T-helper 22 cell (primary cell): ENCODE measurements around the gene FLT3.
"Not testable (repeated sequence)": the region's sequence is repeated elsewhere in the genome, so short reads cannot be mapped to it uniquely, and the experiment has no call there.

ENCODE experiments used
- DNase-seq: peaks from one replicate; pipeline ENCODE4 v3.0.0-alpha.2; 2020; ENCODE audit warnings: low read depth

The FLT3 gene

GRCh38 chr13:28044608-28045007, 55.8 kb downstream of the FLT3 start:
- DNase-seq = no peak

DNA sequence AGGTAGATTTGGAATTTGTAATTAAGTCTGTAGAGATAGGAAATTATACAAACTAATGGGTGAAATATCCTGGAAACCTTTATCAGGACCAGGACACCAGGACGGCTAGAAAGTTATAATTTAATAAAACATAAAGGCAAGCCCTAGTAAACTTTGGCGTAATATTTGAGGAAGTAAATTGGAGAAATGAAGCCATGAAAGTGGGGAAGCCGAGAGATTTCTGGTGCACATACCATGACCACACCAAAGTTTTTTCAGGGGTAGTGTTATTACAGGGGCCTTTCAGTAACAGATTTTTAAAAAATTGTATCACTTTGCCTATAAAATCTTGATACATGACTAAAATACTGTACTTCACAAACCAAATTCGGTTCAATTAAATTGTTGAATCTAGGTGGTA, 57.2 kb downstream of the FLT3 start:
- DNase-seq = no peak

- no peak for DNase-seq
These were observed 58.9 kb downstream of the FLT3 start for GRCh38 chr13:28041501-28041900.

GRCh38 chr13:28041031-28041461, 59.3 kb downstream of the FLT3 start:
- DNase-seq = no peak

DNA sequence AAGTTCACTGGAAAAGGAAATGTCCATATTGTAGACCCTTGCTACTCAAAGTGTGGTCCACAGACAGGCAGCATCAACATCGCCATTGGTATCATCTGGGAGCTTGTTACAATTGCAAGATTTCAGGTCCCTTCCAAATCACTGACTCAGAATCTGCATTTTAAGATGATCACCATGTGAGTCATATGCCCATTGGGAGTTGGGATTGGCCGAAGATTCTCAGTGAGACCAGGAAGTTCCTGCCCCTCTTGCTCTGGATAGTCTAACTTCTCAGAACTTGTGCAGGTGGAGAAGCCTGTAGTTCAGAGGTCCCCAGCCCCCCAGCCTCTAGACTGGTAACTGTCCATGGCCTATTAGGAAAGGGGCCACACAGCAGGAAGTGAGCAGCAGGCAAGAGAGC, 63.0 kb downstream of the FLT3 start:
- no peak for DNase-seq

- no peak for DNase-seq
These were observed 65.1 kb downstream of the FLT3 start for GRCh38 chr13:28035146-28035782.

DNA sequence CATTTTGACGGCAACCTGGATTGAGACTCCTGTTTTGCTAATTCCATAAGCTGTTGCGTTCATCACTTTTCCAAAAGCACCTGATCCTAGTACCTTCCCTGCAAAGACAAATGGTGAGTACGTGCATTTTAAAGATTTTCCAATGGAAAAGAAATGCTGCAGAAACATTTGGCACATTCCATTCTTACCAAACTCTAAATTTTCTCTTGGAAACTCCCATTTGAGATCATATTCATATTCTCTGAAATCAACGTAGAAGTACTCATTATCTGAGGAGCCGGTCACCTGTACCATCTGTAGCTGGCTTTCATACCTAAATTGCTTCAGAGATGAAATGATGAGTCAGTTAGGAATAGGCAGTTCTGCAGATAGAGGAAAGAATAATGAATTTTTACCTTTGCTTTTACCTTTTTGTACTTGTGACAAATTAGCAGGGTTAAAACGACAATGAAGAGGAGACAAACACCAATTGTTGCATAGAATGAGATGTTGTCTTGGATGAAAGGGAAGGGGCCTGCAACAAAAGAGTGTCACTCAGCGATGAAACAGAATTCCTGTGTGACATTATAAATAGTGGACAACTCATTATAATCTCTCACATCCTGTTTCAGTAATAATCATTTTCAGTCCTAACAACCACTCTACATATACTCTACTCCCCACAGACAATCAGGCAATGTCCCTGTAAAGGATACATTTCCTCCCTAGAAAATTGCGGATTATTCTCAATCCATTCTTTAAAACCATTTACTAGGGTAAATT, 66.3 kb downstream of the FLT3 start:
- DNase-seq = no peak

DNA sequence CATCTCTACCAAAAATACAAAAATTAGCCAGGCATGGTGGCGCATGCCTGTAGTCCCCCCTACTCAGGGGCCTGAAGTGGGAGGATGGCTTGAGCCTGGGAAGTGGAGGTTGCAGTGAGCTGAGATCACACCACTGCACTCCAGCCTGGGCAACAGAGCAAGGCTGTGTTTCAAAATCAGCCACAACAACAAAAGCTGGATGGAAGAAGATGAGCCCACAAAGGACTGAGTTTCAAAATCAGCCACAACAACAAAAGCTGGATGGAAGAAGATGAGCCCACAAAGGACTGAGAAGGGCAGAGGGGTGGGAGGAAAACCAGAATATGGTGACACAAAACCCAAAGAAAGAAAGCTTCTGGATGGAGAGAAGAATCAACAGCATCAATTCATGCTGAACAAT, 67.9 kb downstream of the FLT3 start:
- not testable (repeated sequence) for DNase-seq

- DNase-seq = no peak
These were observed 68.5 kb downstream of the FLT3 start for GRCh38 chr13:28031896-28032288.

DNA sequence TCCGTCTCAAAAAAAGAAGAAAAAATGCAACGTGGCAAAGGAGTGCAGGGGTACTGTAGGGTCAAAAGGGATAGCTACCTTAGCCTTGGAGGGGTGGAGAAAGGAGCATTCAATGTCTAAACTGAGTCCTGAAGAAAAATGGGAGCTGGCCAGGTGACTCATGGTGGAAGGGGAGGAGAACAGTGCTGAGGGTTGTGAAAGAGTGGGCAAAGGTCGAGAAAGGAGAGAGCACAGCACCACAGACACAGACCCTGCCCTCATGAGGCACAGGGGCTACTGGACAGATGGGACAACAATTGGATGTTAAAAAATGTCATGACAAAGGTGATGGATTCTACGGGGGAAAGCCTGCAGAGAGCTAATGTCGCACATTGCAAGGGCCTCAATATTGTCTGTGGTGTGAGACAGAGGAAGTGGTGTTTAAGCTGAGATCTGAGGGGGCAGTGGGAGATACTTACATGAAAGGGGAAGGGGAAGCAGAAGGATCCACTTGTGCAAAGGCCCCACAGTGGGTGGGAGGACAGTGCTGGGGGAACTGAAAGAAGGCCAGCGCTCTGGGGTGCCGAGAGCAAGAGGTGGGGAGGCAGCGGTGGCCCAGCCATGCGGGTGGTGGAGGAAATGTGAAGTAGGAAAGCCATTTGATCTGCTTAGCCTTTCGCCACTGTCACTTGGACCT, 69.0 kb downstream of the FLT3 start:
- no peak for DNase-seq

DNA sequence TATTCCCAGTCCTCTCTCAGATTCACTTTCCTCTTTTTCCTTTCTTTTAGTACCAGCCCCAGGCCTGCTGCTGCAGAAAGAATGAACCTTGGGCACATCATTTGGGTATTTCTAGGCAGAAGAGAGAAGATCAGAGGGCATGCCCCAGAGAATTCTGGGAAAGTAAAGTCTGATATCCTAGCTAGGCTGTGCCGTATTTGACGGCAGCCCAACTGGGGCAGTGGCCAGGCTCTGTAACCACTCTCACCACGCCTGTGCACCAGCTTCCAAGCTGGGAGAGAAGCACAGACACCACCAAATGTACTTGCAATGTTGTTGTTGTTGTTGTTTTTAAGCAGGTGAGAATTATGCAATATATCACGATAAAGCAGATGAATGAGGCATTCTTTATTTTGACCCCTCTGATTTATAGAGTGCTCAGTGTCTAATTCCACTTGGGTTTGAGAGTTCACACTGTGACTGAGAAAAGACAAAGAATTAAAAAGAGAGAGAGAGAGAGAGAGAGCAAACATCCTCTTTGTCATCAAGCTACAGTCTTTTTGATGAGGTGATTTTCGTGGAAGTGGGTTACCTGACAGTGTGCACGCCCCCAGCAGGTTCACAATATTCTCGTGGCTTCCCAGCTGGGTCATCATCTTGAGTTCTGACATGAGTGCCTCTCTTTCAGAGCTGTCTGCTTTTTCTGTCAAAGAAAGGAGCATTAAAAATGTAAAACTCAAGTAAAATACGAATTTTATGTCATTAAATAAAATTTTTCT, 72.6 kb downstream of the FLT3 start:
- no peak for DNase-seq

DNA sequence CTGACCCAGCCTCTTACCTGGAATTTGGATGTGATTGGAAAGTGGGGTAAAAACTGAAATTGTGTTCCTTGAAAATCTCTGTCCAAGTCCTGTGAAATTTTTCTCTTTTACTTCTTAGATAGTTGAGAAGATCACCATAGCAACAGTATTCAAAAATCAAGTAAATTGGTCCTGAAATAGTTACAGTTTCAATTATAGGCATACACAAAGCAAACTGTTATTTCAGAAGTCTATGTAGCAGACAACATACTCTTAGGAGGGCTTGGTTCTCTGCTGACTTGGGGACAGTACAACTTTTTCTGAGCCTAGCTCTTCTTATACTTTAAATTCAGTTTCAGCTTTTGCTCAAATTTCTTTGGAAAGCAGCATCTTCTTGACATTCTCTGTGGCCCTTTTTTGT, 73.3 kb downstream of the FLT3 start:
- no peak for DNase-seq

GRCh38 chr13:28026508-28026907, 73.9 kb downstream of the FLT3 start:
- no peak for DNase-seq

DNA sequence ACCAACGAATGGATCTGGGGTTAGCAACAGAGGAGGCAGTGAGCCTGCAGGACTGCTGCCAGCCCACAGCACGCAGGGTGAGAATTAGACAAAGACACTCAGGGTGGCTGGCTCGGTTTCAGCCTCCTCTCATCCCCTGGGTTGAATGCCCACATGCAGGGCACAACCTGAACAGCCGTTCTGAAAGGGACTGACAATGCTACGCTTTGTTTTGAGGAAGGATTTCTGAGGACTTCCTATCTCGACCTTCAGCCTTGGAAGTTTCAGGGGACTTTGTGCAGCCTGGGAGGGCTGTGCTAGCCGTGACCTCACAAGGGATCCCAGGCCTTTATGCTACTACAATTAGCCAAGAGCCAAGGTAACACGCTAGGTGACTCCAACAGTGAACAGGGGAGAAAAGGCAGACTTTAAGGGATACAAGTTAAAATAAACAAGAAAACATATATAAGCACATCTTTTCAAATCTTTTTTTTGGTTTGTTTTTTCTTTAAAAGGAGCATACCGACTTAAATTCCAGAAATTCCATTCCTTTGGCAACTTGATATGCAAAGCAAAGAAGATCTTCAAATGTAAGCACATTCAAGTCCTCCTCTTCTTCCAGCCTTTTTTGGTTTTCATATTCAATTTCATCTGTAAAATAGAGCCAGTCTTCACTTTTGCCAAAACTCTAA, 77.4 kb downstream of the FLT3 start:
- DNase-seq = no peak

GRCh38 chr13:28014301-28014700, 86.1 kb downstream of the FLT3 start:
- no peak for DNase-seq

- no peak for DNase-seq
These were observed 86.9 kb downstream of the FLT3 start for GRCh38 chr13:28013482-28013881.

DNA sequence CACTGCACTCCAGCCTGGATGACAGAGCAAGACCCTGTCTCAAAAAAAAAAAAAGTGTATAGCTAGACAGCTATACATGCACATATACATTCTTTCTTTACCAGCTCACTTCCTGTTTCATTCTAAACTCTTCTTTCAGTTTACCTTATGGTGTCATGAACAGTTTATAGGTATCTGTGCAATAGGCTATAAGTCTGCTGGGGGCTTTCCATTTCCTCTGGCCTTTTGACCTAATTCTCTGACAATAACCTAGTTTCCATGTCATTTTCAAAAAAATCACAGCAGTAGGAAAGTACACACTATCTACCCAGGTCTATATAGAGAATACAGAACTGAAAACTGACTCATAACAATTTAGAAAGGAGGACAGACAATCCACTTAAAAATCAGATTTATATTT, 87.5 kb downstream of the FLT3 start:
- DNase-seq = no peak

DNA sequence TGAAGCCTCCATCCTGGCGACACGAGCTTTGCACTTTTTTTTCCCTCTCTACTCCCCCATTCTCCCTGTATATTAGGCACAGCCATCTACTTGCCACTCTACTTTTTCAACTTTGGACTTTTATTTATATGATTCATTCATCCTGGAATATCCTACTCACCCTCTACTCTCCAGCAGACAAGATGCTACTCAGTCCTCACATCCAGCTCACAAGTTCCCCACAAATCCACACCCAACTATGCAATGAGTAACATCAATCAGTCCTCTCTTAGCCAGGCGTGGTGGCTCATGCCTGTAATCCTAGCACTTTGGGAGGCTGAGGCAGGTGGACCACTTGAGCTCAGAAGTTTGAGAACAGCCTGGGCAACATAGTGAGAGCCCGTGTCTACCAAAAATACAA, 88.0 kb downstream of the FLT3 start:
- DNase-seq = no peak

DNA sequence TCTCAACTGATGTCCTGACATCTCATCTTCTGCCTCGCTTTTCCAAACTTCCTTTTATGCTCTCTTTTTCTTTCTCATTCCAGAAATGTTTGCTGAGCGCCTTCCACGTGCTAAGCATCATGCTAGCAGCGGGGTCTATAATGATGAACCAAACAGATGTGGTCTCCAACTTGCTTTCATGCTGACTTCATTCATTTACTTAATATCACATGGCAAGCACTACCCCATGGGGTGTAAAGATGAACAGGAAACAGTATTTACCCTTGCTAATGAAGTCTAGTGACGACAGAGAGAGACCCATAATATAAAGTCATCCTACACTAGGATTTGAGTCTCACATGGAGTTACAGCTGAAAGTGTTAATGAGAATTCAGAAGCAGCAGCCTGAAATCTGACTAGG, 90.3 kb downstream of the FLT3 start:
- DNase-seq = no peak

DNA sequence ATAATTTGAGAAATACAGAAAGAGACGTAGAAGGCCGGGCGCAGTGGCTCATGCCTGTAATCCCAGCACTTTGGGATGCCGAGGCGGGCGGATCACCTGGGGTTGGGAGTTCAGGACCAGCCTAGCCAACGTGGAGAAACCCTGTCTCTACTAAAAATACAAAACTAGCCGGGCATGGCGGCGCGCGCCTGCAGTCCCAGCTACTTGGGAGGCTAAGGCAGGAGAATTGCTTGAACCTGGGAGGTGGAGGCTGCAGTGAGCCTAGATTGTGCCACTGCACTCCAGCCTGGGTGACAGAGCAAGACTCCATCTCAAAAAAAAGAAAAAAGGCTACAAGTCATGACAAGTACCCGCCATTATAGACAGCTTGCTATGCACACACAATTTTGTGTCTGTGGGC, 95.4 kb downstream of the FLT3 start:
- not testable (repeated sequence) for DNase-seq

DNA sequence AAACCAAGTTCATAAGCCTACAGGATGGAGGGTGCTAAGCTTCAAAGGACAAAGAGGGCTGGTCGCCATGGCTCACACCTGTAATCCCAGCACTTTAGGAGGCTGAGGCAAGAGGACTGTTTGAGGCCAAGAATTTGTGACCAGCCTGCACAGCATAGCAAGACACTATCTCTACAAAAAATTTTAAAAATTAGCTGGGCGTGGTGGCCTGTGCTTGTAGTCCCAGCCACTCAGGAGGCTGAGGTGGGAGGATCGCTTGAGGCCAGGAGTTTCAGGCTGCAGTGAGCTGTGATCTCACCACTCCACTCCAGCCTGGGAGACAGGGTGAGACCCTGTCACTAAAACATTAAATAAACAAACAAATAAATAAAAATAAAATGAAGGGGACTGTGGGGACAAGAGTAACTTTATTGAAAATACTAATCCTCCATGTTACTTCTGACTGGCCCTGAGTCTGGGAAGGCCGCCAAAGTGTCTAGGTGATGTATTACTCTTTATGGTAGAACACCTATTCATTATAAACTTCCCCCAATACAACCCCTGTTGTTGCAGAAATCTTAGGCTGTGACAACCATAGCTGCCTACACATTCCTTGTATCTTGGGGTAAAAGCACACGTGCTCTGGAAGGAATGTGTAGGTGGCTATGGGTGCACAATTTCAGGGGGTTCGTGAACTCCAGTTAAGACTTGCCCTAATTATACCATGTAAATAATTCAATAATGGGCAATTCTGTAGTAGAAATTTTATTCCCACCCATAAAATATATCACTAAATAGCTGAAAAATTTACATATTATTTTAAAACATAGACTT, 97.3 kb downstream of the FLT3 start:
- no peak for DNase-seq
